ENCODE measurements around the gene POU3F3.

Gene POU3F3

GRCh38 chr2:104862058-104862941, 8.4 kb downstream of the POU3F3 start:
- DNase-seq, result no peak

GRCh38 chr2:104863146-104863467, 9.2 kb downstream of the POU3F3 start:
- DNase-seq, result no peak

DNA sequence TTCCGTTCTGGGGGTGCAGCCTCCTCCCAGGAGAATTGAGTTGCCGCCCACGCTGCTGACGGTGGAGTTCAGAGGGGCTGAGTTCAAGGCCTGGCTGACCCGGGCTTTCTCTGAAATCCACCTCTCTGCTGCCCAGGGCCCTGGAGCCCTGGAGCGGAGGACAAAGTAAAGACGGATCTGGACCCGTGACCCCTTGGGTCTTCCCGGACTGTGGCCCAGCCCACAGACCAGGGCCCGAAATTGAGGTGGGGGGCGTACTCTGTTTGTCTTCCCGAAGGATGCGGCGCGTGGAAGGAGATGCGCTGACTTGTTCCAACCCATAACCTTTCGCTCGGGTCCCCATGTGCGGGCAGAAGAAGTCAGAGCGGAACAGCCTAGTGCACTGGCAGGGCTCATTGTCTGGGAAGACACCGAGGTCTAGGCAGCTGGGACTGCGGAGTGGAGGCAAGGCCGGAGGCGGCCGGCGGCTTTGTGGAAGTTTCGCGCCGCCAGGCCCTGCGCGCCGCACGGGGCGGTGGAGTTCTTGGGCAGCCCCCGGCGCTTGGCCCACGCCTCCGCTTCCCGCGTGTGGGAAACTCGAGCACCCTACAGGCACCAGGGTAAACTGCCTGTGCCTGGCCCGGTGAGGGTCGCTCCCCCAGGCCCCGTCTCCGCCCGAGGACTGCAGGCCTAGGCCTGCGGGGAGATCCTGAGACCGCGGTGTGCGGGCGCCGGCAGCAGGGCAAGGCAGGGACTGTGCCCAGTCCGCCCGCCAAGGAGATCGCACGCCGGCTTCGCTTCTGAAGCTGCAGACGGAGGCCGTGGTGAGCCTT, 9.8 kb downstream of the POU3F3 start:
- no peak for DNase-seq

- no peak for DNase-seq
Measured at GRCh38 chr2:104864280-104865095, 10.6 kb downstream of the POU3F3 start.

DNA sequence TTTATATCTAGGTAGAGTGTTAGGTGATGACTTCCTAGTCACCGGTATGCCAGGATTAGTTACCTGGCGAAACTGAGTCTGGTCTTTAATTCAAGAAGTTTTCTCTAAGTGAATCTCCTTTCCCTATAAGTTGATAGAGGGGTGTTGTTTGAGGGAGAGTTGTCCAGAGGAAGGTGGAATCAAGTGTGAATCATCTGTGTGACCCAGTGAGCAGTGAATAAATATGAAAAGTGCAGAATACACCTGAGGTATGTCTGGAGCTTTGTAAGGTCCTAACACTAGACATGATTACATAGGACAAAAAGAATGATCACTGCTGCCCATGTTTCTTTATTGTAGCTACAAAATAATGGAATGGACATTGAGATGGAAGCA, 11.2 kb downstream of the POU3F3 start:
- DNase-seq, result no peak

DNA sequence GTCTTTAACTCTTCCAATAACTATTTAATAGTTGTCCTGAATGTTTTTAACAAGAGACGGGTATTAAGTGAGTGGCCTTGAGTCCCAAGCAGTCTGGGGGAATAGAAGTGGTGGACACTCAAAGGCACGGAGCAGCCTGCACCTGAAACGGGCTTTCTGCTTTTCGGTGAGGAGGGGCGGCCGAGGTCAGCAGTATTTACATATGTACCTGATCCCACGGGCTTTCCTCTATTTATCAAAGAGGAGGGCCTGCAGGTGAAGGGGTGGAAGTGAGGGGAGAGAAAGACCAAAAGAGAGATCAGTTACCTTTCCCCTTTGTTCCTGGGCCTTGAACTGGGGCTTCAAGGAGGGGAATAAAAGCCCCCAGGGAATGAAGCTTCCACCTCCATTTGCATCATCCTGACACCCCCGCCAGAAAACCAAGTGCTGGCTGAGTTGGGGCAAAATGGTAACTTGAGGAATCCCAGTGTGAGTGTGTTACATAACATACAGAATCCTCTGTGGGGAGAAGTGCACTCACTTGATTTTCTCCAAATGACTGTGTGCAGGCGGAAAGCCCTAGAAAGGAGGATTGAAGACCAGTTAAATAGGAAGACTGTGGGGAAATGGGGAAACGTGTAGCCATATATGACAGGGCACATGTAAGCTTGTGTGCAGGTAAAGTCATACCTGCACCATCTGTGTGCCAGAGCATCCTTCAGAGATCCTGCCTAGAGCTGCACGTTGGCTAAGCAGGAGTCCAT, 12.4 kb downstream of the POU3F3 start:
- DNase-seq, result no peak

- DNase-seq, result no peak
Measured at GRCh38 chr2:104866883-104867812, 13.2 kb downstream of the POU3F3 start.

- DNase-seq, result no peak
Measured at GRCh38 chr2:104867813-104868504, 14.0 kb downstream of the POU3F3 start.

DNA sequence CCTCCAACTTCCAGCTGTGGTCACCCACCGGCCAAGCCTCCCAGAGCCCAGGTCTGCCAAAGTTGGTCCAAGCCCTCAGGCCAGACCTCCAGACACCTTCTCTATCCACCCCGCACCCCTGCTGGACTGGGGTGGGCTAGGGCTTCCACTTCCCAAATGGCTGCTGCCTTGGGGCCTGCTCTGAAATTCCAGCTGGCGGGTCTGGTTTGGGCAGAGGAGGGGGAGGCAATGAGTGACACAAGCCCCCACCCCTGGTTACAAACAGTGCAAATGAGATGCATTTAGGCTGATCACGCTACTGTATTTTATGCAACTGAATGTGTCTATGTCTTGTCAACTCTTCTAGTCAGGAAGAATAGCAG, 14.6 kb downstream of the POU3F3 start:
- no peak for DNase-seq

DNA sequence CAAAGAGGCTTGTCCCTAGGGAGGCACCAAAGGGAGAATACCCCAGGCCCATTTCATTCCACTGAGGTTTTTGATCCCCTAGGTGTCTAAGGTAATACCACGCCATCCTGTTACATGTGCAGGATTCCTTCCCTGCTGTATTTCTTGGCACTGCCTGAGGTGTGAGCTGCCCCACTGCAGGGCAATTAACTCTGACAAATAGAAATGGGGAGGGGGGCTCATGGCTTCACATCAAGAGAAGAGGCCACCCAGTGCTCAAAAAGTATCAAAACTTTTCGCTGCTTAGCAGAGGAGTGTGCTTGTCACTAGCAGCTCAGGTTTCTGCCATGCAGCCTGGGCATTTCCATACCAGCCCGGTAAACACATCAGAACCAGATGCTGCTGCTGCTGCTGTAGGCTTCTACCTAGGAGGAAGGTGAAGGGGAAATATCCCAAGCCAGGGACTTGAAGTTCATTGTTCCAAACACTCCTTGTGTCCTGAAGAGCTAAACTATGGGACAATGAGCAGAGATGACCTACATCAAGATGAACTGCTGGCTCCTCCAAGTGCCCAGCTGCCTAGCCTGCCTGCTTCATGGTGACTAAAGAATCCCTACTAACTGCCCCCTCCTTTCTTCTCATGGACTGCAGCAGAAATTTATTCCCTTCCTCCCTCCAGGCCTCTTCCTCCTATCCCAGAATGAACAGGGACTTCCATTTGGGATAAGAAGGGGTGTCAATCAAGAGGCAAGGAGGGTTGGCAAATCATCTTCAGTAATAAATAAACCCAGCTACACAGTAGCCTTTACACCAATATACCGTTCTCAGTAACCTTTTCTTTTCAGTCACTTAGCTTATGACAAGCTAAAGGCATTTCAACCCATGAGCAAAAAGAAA, 16.4 kb downstream of the POU3F3 start:
- no peak for DNase-seq

DNA sequence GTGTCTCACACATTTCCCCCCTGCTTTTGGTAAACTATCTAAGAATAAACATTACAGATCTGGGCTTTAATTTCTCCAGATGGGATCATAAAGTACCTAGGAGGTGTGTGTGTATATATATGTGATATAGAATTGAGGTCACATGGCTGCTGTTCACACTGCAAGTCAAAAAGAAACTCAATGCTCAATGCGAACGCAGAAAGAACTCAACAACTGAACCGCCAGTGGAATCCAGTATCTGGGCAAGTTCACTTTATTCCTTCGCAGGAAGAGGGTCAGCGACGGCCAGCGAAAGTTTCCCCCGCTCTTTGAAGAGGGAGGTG, 17.7 kb downstream of the POU3F3 start:
- DNase-seq, result no peak

- DNase-seq, result no peak
Measured at GRCh38 chr2:104871972-104872865, 18.3 kb downstream of the POU3F3 start.

DNA sequence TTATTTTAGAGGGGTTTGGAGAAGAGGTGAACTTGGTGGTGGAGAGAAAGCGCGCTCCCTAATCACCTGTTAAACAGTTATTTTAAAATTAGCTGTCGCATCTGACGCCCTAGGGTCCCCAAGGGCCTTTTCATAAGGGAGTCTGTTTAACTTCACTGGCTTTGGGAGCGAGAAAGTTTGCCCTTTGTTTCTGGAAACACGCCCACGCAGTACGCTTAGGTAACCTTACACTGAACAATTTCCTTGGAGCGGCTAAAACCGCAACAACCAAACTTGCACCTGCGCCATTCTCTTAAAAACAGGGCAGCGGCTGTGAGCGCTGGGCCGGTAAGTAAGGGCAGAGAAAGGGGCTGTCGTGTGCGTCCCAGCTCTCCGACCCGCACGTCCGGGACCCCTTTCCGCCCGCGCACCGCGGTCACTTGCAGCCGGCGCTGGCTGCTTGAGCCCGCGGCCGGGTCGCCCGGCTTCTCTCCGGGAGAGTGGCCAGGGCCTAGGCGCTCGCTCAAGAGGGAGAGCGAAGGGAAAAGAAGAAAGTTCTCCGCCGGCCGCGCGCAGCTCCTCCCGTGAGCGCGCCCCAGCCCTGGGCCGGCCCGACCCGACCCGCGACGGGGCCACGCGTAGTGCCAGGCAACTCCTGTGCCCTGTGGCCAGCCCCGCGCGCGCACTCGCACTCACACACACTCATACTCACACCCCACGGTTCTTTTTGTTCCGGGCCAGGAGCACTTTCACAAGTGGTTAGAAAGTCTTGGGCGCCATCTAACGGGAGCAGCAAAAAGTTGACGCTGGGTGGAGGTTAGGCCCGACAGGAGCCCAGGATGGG, 19.2 kb downstream of the POU3F3 start:
- peak; percentile 17 for DNase-seq

- DNase-seq, result no peak
Measured at GRCh38 chr2:104873689-104874054, 19.8 kb downstream of the POU3F3 start.

GRCh38 chr2:104874230-104874629, 20.3 kb downstream of the POU3F3 start:
- DNase-seq, result no peak

DNA sequence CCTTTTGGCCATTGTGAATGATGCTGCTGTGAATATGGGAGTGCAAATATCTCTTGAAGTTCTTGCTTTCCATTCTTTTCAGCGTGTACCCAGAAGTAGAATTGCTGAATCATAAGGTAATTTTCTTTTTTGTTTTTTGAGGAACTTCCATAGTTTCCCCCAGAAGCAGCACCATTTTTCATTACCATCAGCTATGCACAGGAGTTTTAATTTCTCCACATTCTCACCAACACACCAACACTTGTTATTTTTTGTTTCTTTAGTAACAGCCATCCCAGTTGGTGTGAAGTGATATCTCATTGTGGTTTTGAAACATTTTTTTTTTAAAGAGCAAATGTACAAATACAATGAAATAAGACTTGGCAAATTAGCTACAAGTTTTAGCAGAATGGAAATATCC, 21.3 kb downstream of the POU3F3 start:
- DNase-seq, result no peak

DNA sequence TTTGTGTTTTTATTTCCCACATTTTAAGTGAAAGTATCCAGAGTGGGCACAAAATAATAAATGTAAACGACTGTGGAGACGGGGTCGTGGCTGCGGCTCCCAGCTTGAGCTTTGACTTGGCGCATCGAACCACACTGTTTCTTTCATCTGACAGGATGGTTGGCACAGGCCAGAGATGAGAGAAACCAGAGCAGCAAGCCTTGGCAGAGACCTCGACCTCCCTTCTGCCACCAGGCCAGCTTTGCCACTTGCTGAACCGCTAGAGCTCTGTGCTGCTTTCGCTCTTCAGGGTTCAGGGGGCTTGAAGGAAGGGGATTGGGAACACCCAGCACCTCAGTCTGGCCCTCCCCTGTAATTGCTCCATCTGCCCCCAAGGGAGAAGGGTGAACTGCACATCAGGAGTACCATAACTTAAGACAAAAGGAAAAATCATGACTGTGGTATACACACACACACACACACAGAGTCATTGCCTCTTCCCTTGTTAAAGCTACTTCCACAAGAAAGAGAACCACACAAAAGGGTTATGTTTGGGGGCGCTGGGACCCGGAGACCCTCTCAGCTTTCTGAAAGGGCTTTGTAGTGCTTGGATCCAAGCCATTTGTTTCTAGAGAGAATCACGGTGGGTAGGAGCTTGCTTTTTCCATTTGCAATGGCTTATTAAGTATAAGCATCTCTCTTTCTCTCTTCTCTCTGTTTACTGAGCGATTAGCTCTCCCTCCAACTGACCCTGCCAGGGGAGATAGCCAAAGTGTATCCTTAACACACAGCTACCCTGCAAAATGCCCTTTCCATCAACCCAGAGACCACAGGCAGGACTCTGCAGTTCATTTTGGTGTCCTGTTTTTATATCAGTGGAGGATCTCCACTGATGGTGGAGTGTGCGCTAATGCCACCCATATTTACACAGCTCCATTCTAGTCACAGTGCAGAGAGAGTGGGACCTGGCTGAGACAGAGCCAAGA, 23.0 kb downstream of the POU3F3 start:
- no peak for DNase-seq

All from NCI-H146 (cell line).